ENCODE data around the gene ABI3BP. TPM values are rescaled to one million over a fixed set of nuclear protein-coding genes. Genes with fewer than 3 reads are reported as not detected.

Gene ABI3BP
- total RNA-seq, 1 experiment from 2014 or later, result 0.15 TPM

- TF ChIP-seq, protein P1, sequence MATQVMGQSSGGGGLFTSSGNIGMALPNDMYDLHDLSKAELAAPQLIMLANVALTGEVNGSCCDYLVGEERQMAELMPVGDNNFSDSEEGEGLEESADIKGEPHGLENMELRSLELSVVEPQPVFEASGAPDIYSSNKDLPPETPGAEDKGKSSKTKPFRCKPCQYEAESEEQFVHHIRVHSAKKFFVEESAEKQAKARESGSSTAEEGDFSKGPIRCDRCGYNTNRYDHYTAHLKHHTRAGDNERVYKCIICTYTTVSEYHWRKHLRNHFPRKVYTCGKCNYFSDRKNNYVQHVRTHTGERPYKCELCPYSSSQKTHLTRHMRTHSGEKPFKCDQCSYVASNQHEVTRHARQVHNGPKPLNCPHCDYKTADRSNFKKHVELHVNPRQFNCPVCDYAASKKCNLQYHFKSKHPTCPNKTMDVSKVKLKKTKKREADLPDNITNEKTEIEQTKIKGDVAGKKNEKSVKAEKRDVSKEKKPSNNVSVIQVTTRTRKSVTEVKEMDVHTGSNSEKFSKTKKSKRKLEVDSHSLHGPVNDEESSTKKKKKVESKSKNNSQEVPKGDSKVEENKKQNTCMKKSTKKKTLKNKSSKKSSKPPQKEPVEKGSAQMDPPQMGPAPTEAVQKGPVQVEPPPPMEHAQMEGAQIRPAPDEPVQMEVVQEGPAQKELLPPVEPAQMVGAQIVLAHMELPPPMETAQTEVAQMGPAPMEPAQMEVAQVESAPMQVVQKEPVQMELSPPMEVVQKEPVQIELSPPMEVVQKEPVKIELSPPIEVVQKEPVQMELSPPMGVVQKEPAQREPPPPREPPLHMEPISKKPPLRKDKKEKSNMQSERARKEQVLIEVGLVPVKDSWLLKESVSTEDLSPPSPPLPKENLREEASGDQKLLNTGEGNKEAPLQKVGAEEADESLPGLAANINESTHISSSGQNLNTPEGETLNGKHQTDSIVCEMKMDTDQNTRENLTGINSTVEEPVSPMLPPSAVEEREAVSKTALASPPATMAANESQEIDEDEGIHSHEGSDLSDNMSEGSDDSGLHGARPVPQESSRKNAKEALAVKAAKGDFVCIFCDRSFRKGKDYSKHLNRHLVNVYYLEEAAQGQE (IDR thresholded peaks at IDR 0.05; ENCODE audit: low read depth), result no peak
- TF ChIP-seq ELF1 (IDR thresholded peaks at IDR 0.05; ENCODE audit: borderline replicate concordance, low read depth), result peak; percentile 54
- no peak for TF ChIP-seq TCF7L2 (IDR thresholded peaks at IDR 0.05; ENCODE audit: borderline replicate concordance, extremely low read depth, insufficient read depth, insufficient read length)
- TF ChIP-seq, protein P2, sequence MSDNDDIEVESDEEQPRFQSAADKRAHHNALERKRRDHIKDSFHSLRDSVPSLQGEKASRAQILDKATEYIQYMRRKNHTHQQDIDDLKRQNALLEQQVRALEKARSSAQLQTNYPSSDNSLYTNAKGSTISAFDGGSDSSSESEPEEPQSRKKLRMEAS (IDR thresholded peaks at IDR 0.05), result no peak
- TF ChIP-seq ZNF274 (IDR thresholded peaks at IDR 0.05; ENCODE audit: low read depth, low read length), result no peak
- no peak for TF ChIP-seq POLR2AphosphoS5 (IDR thresholded peaks at IDR 0.05; ENCODE audit: low read depth, low read length)
Observed at GRCh38 chr3:101036213-101036618, 43.0 kb upstream of the ABI3BP start (continued).

DNA sequence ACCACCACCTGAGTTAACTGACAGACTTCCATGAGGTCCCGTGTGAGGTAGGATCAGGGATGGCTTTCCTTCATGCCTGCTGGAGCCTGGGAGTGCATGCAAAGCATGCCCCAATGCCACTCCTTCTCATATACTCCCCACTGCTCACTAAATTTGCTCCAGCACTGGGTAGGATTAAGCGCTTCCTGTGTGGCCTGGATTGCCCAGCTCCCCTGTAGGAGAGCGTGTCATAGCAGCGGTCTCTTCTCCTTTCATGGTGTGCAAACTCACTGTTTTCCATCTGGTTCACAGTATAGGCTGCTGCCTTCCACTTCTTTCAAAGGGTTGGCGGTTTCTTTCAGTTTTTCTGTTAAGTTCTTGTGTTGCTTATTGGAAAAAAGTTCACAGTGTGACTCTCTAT is 34.1 kb upstream of the ABI3BP start:
- TF ChIP-seq FOSL1 (IDR thresholded peaks at IDR 0.05; ENCODE audit: low read depth) (no peak), ZBTB33 (IDR thresholded peaks at IDR 0.05; ENCODE audit: extremely low read depth, insufficient replicate concordance, low read length) (no peak), JUND (IDR thresholded peaks at IDR 0.05) (no peak)
- TF ChIP-seq, protein P2 (IDR thresholded peaks at IDR 0.05), result no peak
- DNase-seq (ENCODE audit: low read depth, low spot score), result no peak
- H3K4me3 ChIP-seq (replicated peaks in 1 of 2; ENCODE audit: low read depth in 1 of 2, low read length in 2 of 2), result no peak overlapping the region
- H3K4me2 ChIP-seq (ENCODE audit: low read length), result no peak overlapping the region
- H3K9me3 ChIP-seq (ENCODE audit: control insufficient read depth in 1 of 2, insufficient read depth in 1 of 2, low read depth in 1 of 2, low read length in 2 of 2), result no peaks in the 10 kb centered on the region
- H3K4me1 ChIP-seq (ENCODE audit: control insufficient read depth in 1 of 2, insufficient read depth in 2 of 2, low read length in 2 of 2), result no peaks in the 10 kb centered on the region
- no peak overlapping the region for H3K27ac ChIP-seq (ENCODE audit: low read depth, low read length)
- no peaks in the 10 kb centered on the region for H3K79me2 ChIP-seq (ENCODE audit: insufficient read depth, low read length)
- CTCF ChIA-PET, result no interaction called here
- H3K9ac ChIP-seq (ENCODE audit: low read length), result no peak overlapping the region
- H3K9me2 ChIP-seq (ENCODE audit: insufficient read depth), result no peaks in the 10 kb centered on the region
- no peaks in the 10 kb centered on the region for H4K20me1 ChIP-seq (ENCODE audit: insufficient read depth)
- POLR2A ChIA-PET, result no interaction called here
- intact Hi-C loops (cut with micrococcal nuclease), result no loop called here
- no peak overlapping the region for H2AFZ ChIP-seq (ENCODE audit: low read depth, low read length, poor library complexity, severe bottlenecking)
- no peaks in the 10 kb centered on the region for H3K36me3 ChIP-seq (ENCODE audit: control insufficient read depth in 1 of 2, insufficient read depth in 2 of 2, low read length in 2 of 2)
- no peaks in the 10 kb centered on the region for H3K27me3 ChIP-seq (ENCODE audit: insufficient read depth, low read length)
- BruUV-seq (replicated peaks), result no TSS peak
- ATAC-seq, result no peak
- RAD21 ChIA-PET (ENCODE audit: low non-redundant PET in 1 of 2, low total read pairs in 2 of 2, uncharacterized antibody in 2 of 2, unreplicated experiment in 2 of 2), result no interaction called here
